GM18868 (cell line): ENCODE data around the gene KCND2.
"Not testable (repeated sequence)": the region's sequence is repeated elsewhere in the genome, so short reads cannot be mapped to it uniquely, and the experiment has no call there.

Experiments used
- ATAC-seq: cut with Tn5 transposase; IDR thresholded peaks from one replicate; pipeline ENCODE4 v1.9.1; 2021; ENCODE audit warnings: mild to moderate bottlenecking, moderate library complexity; ENCODE audit not compliant: unreplicated experiment

Gene KCND2

DNA sequence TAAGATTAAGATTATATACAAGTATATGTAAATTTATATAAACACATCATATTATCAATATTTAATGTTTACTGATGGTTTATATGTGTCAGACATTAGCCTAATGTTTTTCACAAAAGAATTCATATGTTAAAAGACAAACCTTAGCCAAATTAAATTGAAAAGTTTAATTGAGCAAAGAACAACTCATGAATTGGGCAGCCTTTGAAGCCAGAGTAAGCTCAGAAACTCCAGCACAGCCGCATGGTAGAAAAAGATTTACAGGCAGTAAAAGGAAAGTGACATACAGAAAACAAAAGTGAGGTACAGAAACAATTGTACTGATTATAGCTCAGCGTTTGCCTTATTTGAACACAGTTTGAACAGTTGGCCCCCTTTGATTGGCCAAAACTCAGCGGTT lies 460.9 kb downstream of the KCND2 start:
- ATAC-seq, result no peak

DNA sequence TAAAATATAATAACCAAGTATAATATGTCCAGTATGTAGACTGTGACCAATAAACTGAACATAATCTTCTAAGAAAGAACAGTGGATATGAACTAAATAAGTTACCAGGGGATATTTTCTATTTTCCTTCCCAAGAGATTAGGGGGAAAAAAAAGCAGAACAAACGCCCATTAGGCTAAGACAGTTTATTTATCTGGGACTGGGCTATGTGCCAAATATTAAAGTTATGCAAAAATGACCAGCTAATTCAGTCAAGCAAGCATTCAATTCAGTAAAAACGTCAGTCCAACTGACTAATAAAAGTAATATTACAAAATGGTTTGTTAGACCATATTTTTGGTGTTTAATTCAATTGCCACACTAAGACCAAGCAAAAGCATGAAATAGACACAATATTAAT lies 462.8 kb downstream of the KCND2 start:
- ATAC-seq, result no peak

DNA sequence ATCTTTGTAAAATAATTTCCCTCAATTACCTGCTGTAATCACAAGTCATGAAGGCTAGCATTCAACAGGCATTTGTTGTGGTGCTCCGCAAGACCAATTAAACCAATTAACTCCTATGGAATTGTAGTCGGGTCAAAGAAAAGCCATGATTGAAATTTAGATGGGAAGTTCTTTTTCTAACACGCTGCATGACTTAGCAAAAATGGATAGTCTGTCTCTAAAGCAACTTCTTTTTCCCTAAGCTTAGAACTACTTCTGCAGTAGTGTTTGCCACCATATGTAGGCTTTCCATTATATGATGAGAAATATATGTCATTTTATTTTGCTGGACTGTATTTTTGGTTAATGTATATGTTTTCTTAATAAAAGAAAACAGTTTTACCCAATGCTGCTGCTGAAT lies 465.8 kb downstream of the KCND2 start:
- ATAC-seq, result no peak

DNA sequence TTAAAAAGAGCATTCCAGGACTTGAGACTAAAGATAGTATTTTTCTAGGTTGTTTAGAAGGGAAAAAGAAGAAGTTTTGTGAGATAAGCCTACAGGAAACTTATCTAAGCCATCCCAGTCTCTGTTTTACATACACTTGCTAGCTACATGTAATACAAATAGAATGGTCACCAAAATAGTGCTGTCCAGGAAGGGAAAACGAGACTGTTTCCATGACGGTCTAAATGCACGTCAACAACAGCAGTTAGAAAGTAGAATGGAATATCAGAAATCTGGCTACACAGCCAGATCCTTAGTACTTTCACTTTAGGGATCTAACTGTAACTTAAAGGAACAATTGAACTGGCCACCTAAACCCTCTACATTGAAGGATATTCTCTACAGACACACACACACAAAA lies 467.4 kb downstream of the KCND2 start:
- no peak for ATAC-seq

DNA sequence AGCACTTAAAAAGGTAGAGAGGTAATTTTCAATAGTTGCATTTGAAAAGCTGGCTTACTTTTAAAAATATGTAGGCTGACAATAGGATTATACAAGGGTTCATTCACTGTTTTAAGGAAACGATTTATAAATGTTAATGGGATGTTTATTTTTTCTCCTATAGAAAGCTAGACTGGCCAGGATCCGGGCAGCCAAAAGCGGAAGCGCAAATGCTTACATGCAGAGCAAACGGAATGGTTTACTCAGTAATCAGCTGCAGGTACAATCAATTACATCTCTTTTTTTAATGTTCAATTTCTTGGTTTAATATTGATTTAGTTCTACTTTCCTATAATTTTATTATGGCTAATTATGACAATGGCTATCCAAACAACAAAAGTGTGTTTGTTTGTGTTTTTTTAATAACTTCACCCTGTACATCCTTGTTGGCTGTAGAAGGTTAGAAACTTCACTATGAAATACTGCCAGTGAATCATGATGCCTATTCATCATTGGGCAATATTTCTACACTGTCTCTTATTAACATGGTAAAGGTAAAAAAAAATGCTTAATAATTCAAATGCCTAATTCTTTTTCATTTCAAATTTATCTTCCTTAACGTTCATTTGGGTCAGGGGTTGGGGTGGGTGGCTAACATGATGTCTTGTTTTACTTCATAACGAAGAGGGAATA lies 468.5 kb downstream of the KCND2 start:
- ATAC-seq, result no peak

DNA sequence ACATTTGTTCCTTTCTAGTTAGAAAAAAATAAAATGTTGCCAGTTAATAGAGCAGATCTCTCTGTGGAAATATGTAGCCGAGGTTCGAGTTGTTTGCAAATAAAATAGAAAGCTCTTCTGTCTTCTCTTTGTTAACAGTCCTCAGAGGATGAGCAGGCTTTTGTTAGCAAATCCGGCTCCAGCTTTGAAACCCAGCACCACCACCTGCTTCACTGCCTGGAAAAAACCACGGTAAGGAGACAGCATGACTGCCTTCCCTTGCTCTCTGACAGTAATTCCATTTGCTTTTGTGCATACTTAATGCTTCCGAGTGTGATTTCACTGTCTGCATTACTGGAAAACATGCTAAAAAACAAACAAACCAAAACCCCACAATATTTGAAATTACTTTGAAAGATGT lies 469.4 kb downstream of the KCND2 start:
- ATAC-seq, result no peak

DNA sequence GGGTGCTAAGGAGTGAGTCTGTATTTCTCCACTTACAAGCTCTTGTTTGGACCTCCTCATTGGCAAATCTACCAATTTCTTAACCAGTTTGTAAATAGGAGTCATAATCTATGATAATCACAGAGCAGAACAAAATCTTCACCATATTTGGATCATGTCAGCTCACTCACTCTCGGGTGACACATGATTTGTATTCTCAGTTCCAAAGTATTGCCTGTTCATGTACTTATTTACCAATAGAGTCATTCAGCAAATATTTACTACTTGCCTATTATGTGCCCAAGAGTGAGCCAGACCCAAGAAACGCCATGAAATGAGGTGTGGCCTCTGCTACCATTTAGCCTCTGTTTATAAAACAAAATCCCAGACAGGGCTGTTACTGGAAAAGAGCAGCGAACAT lies 470.2 kb downstream of the KCND2 start:
- ATAC-seq, result peak; percentile 27

DNA sequence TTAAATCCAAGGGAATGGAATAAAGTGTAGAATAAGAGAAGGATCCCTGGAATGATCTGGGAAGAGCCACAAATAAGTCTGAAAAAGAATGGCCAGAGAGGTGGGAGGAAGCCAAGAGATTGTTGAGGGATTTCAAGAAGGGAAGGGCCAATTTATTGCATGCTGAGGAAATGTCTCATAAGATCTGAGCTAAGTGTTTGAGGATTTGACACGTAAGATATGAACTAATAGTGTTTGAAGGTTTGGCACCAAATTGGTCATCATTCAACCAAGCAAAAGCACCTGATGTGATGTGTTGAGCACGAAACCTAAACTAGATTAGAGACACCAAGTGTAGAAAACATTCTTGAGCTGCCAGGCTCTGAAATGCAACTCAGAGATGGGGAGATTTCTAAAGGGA lies 487.1 kb downstream of the KCND2 start:
- ATAC-seq, result peak; percentile 97

DNA sequence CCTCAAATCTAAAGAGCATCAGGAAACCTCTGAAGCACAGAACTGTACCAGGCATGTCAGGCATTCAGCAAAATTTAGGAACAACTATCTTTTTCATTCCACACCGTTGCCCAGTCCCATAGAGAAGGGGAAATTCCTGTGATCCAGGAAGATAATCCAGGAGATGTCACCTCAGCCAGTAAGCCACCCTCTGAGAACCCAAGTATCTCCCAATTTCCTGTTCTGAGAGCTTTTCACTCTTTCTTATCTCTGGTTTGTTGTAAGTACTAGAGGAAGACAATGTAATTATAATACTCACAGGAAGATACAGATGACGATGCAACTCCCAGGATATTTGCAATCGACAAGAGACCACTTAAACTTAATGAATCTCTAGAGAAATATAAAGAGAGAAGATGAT lies 487.9 kb downstream of the KCND2 start:
- no peak for ATAC-seq

DNA sequence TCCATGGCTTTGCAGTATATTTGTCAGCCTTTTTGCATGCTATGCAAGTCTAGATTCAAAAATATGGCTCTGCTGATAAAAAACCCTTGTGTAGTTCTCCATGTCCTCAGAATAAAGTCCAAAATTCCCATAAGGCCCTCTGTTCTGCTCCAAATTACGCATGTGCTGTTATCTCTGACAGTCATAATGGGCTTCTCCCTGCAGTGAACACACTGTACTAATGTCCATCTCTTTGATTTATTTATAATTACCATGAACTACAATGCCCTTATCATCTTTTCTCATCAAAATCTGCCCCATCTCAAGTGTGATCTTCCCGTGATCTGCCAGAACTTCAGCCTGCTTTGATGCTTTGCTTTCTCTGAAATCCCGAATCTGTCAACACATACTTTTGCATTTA lies 497.2 kb downstream of the KCND2 start:
- ATAC-seq, result no peak

DNA sequence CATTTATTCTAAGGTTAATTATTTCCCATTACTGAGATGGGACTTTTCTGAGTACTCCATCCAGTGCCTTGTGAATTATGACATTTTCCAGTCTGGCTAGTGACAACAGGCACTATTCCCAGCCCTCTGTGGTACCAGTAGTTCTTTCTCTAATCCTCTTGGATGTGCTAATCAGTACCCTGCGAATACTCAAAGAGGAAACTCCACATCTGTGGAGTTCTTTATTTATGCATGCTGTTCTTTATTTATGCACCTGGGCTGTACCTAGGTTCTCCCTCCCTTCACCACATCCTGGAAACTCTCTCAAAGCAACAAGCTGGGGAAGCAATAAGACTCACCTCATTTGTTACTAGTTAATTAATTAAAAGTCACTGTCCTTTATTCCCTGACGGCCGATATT lies 501.5 kb downstream of the KCND2 start:
- no peak for ATAC-seq

DNA sequence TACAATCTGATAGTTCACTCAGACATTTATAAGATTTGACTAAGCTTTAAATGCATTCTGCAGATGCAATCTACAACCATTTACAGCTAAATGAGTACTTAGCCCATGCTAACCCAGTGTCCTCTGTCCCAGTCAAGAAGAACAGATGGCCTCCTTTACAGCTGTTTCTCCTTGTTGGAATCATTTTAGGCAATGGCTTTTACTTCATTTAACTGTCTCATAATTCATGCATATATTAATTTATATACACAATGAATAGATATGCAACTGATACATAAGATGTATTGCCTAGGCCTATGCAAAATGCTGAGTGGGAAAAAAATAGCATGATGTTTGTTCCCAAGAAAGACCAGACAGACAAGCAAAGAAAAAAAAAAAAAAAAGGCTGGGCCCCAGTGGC lies 502.8 kb downstream of the KCND2 start:
- ATAC-seq, result no peak

DNA sequence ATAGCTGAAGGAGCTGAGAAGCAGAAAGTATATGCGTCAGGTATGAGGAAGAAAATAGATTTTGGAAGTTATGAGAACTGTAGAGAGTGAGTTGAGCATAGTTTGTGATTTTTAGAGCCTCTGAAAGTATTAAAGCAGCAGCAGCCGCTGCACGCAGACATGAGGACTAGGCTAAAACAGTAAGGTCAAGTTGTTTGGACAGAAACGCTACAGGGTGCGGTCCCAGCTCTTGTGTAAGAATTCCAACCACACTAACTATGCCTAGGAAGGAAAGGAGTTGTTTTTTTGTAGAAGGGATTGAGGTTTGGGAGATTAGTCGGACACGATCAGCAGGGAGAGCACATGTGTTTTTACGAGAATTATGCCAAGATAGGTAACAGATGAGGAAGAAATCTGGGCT lies 506.1 kb downstream of the KCND2 start:
- not testable (repeated sequence) for ATAC-seq

DNA sequence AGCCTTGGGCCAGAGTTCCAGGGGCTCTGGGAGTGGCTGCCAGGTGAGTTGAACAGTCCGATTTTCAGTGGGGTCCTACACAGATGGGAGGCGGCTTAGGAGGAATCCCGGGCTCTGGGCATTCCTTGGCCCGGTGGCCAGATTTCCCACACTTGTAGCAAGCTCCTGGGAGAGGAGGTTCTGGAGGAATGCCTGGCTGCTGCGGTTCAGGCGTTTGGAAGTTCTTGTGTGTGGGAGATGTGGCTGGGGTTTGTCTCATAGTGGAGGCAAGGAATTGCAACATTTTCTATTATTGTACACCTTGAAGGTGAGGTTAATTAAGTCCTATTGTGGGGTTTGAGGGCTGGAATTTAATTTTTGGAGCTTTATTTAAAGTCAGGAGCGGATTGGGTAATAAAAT lies 507.5 kb downstream of the KCND2 start:
- not testable (repeated sequence) for ATAC-seq

DNA sequence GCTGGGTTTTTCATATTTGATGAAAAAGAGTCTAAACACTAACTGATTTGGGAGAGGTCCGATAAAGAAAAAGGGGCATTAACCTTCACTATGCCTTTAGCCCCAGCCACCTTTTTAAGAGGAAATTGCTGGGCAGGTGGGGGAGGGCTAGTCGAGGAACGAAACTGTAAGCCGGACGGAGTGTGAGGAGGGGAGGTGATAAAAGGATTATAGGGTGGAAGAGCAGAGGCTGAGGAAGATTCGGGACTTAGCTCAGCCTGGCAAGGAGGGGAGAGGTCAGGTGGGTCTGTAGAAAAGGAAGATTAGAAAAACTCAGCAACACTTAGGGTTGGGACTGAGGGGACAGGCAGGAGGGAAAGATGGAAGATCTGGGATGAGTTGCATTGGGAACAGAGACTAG lies 508.0 kb downstream of the KCND2 start:
- ATAC-seq, result no peak

DNA sequence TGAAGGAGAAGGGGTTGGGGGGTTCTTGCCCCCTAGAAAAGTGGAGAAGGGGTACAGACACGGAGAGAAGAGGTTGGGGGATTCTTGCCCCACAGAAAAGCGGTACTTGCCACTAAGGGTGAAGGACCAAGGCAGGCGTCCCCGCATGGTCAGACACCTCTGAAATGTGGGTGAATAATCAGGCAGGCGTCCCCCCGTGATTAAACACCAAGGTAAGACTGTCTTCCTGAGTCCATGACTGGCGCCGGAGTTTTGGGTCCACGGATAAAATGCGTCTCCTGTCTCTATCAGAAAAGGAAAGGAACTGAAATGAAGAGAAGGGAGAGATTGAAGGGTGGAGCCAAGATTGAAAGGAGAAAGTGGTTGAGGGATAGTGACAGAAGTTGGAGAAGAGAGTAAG lies 508.9 kb downstream of the KCND2 start:
- not testable (repeated sequence) for ATAC-seq

DNA sequence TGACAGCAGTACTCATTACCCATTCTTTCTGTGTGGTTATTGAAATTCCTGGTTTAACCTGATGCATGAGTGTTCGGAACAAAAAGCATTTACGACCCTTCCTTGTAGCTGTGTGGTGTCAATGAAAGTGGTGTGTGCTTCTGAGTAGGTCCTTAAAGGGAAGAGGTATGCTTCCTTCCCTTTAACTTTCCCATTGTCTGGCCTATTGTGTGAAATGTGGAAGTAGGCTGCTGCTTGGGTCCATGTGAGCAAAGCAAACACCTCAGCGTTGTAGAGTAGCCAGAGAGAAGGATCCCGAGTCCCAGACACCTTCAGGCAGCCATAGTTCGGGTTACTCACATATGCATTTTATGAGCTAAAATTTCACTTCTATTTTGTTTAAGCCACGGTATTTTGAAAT lies 510.3 kb downstream of the KCND2 start:
- ATAC-seq, result no peak

DNA sequence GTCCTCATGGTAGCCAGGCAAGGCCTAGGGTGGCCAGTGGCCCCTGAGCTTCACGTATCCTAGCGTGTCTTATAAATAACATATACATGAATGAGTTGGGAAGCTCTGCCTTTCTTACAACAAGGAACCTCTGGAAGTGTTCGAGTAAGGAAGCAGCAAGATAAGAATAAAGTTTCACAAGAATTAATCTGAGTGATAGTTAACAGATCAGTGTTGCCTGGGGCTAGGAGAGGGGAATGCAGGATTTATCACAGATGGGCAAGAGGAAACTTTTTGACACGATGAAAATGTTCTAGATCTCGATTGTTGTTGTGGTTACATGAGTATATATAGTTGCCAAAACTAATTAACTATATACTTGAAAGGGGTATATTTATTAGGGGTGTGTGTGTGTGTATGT lies 510.7 kb downstream of the KCND2 start:
- no peak for ATAC-seq

DNA sequence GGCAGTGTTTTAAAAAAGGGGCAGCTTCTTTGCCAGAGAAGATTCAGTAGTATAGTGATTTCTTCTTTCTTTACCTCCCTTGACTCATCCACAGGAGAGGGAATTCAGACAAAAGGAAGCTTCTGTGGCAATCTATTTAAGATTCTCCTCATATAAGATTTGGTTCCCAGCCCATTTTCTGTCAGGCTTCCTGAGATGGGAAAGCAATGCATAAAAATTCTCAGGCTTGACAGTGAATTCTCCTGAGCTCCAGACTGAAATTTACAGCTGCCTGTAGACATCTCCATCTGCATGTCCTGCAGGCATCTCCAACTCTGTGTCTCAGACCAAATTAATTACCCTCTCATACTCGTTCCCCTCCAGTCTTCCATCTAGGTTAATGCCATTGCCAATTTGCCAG lies 512.1 kb downstream of the KCND2 start:
- no peak for ATAC-seq

DNA sequence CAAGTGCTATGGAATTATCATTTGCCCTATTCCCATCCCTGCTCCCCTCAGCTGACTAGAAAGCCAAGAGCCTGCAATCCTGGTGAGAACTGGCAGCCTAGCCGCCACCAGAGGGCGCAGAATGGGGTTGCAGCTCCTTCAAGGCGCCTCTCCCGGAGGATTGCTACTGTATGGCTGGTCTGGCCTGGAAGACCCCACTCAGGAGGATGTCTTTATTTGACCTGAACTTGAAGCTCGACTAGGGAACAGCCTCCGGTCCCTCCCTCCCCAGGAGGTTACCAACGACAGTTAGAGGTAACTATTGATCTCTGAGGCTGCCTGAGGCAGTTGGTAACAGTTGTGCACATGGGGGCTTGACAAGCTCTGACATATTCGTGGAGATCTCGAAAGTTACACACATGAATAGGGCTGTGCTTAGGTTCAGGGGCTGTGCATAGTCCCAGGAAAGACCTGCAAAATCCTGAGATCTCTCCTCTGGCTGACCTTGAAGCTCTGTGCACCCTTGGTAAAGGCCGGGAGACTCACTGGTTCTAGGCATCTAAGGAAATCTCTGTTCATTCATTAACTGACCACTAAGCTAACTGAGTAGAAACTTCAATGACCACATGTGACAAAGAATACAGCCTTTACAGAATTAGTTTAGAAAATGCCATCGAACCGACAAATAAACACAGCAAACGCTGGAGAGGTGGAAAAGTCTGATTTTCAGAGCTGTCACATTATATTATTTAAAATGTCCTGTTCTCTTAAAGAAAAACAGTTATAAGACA lies 519.3 kb downstream of the KCND2 start:
- peak; percentile 88 for ATAC-seq

DNA sequence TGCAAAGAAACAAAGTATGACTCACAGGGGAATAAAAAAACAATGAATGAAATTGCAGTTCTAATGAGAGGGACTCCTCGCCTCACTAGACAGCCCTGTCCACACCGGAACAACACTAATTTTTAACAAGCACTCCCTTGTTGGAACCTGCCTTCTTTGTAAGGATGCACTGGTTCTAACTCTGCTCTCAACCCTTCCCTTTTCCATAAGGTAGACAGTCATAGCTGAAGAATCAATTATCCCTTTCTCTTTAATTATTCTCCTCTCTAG lies 519.8 kb downstream of the KCND2 start:
- ATAC-seq, result no peak

DNA sequence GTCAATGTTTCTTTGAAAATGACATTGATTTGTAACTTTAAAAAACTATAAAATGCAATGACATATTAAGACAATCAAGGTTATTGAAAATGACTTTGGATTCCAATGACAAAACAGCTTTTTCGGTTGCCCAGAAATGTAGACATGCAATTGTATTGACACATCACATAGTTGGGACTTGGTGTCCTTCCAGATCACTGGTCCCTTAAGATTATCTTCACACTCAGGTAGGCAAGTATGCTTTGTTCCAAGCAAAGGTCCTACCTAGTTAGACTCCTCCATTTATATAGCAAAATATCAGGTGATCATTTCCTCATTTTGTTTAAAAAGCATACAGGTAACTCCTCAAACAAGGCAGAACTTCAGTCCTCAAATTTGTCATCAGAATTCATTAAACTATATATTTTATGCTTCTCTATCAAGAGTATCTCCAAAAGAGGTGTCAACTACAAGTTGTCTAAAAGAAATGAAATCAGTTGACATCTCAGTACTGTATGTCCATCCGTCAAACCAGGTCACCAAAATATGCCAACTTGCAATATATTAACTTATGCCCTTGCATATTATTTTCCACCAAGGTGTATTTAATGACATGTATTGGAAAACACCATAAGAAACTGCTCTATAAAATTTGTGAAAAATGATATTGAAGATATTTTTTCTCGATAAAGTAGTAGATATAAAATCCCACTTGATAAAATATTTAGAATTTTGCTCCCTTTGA lies 520.4 kb downstream of the KCND2 start:
- no peak for ATAC-seq
